Measurements from ENCODE around the gene ZDHHC14.
"Not testable (repeated sequence)": the region's sequence is repeated elsewhere in the genome, so short reads cannot be mapped to it uniquely, and the experiment has no call there.

Gene ZDHHC14

DNA sequence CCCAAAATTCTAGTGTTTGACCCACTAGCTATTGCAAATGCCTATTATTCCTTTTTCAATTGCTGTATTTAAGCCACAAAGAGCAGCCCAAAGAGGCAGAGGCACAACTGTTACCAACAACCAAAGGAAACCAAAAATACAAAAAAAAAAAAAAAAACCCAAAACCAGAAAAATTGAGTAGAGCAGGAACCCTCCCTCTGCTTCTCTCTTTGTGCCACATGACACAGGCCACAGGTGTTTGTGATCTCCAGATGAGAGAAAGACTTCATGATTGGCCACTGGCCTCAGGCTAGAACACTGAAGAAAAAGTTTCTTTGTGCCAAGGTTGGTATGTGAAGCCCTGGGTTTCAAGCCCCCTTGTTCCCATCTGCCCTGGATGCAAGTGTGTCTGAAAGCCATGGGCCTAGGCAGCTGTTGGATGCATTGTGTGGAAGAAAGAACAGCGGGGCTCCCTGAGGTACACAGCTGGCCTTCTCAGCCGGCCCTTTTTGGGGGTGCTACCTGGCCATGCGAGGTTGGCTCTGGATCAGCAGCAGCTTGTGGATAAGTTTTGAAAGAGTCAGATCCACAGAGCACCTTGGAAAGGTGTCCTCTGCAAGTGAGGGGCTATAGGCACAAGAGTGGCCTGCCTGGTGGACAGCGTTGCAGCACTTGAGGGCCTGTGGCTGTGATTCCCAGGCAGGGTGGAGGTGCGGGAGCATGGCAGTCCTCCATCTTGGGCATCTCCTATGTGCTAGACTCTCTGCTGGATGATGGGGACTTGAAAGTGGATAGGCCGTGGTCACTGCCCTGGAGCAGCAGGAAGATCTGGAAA is 204.5 kb downstream of the ZDHHC14 start:
- DNase-seq: no peak

DNA sequence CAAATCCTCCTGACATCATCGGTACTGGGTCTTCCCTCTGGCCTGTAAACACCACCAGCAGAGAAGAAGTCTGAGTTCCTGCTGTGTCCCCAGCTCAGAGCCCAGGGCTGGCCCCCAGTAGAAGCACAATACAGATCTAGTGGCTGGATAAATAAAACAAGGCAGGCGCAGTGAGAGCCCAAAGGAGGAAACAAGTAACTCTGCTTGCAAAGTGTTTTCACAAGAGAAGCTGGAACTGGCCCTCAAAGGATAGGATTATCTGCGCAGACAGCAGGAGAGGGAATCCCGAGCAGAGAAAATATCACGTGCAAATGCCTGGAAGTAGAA is 205.1 kb downstream of the ZDHHC14 start:
- DNase-seq: no peak

DNA sequence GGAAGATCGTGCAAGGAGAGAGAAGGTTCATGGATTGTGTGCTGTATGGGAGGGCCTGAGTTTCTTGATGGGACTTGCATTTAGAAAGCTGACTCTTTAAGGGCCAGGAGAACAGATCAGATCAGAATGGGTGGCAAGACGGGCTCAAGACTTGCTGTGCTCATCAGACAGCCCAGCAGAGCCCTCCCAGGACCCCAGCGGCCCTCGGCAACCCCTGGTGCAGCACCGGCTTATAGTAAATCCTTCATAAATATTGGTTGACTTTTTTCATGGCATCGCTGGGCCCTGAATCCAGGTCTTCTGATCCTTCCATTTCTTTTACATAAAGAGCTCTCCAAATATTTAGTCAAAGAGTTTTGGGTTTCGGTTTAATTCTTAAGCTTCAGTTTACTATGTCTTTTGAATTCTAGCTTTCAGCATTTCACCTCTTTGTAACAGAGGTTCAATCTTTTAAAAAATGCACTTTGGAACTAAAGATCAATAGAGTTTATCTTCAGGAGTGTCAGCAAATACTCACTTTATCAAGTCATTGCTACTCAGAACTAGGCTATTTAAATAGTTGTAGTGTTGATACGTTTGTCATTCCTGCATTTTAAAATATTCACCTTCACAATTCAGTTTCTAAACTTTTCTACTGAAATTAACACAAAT is 205.6 kb downstream of the ZDHHC14 start:
- no peak for DNase-seq

DNA sequence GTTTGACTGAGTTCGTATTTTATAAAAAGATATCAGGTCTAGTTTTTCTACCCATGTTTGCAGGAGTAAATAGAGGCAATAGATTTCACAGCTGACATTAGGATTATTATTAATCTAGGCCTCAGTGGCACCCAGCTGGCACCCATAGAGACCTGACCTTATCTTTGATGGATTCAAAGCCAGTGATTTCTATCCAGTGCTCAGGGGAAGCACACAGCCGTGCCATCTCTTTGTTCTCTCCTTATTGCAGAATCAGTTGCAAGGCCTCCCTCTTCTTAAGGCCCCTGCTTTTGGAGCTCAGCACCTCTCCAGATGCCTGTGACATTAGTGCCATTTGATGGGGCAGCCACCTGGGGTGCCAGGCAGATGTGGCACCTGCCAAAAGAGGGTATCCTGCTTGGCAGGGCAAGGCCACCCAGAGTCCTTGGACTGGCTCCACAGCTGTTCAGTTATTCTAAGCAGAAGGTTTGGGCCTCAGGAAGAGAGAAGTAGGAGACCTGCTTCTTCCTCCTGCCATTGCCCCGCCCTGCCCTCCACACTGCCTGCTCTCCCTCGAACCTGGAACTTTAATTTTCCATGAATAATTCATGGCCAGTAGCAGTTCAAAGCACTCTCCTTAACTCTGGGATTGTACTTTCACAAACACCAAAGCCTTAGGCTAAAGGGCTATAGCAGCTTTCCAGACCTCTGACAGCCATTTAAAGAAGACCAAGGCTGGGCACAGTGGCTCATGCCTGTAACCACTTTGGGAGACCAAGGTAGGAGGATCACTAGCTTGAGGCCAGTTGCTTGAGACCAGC is 206.3 kb downstream of the ZDHHC14 start:
- DNase-seq: no peak

DNA sequence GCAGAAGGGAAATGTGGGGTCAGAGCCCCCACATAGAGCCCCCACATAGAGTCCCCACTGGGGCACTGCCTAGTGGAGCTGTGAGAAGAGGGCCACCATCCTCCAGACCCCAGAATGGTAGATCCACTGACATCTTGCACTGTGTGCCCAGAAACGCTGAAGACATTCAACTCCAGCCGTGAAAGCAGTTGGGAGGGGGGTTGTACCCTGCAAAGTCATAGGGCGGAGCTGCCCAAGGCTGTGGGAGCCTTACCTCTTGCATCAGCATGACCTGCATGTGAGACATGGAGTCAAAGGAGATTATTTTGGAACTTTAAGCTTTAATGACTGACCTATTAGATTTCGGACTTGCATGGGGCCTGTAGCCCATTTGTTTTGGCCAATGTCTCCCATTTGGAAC is 209.7 kb downstream of the ZDHHC14 start:
- DNase-seq: not testable (repeated sequence)

DNA sequence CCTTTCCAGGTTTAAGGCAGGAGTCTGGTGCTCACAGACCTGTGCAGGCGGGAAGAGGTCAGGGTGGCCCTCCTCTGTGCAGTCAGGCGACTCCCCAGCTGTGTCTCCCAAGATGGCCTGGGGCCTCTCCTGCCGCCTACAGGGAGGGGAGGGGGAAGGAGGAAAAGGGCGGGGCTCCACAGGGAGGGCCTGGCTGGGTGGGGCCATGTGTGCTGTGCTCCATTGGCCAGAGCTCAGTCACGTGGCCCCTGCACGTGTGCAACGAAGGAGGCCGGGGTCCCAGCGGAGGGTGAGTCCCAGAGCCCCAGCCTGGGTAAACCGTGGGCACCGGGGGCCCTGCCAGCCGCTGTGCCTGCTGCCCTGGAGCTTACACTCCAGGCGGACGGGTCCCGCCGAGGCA is 211.6 kb downstream of the ZDHHC14 start:
- no peak for DNase-seq

DNA sequence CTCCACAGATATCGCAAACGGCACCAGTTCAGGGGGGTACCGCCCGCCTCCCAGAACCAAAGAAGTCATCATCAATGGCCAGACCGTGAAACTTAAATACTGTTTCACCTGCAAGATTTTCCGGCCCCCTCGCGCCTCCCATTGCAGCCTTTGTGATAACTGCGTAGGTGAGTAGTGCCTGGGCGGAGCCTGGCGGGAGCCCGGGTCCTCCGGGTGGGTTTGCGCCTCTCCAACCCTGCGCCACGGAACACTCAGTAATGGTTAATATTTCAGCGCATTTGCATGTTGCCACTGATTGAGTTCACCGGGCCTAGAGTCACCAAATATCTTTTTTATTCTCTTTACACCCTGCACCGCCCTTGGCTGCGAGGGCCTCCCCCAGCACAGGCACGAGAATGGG is 212.0 kb downstream of the ZDHHC14 start:
- DNase-seq: no peak

DNA sequence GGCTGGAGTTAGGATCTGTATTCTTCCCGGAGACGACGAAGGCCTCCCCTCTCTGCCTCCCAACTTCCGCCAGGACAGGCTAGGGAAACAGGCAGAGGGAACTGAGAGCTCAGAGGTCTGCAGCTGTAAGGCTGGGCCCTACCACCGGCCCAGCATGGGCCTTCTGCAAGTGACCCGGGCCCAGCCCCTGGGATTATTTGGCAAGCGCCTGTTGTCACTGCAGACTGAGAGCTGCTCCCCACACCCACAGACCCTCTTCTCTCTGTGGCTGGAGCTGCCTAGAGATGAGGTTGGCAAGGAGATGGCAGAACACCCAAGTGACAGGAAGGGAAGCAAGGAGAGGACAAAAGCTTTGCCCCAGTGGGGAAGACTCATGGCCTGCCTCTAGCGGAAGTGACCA is 212.6 kb downstream of the ZDHHC14 start:
- DNase-seq: no peak

DNA sequence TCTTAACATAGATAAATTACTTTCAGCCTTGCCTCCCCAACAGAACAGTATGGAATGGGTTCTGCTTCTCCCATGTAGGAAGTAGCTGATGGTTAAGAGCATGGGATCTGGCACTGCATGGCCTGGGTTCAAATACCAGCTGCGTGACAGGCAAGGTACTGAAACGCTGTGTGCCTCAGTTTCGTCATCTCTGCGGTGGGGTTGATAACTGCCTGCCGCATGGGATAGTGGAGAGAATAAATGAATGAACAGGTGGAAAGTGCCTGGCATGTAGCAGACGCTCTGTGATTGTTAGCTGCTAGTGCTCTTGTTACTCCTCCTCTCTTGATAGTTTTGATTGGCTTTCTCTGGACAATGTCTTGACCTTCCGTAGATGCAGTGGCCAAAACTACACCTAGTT is 213.3 kb downstream of the ZDHHC14 start:
- DNase-seq: no peak

DNA sequence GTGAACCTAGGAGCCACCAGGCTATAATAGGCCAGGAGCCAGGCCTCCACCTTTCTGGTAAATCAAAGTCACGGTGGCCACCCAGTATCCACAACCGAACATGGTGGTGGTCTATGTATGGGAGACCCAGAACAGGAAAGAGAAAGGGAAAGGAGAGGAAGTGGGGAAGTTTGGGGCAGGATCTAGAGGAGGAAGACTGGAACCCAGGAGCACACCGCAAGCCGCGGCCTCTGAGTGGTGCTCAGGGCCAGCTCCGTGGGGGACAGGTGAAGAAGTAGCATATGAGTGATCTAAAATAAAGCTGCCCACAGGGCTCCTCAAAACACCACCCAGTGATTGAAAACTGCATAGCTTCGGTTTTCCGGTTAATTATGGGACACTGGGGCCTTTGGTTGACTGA is 214.8 kb downstream of the ZDHHC14 start:
- no peak for DNase-seq

DNA sequence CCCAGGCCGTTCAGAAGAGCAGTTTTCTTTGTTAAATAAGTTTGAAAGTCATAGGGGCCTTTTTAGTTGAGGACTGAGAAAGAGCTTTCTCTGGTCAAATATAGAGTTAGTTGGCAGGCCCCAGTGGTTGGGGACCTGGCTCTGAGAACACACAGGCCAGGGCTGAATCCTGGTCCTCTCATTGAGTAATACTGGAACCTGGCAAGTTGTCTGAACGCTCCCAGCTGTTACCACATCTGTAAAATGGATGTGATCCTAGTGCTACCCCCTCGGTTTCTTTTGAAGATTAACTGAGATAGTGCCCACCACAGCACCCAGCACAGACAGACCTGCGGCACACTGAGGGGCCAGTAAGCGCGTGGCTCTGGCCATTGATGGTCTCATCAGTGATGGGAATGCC is 215.5 kb downstream of the ZDHHC14 start:
- DNase-seq: no peak

DNA sequence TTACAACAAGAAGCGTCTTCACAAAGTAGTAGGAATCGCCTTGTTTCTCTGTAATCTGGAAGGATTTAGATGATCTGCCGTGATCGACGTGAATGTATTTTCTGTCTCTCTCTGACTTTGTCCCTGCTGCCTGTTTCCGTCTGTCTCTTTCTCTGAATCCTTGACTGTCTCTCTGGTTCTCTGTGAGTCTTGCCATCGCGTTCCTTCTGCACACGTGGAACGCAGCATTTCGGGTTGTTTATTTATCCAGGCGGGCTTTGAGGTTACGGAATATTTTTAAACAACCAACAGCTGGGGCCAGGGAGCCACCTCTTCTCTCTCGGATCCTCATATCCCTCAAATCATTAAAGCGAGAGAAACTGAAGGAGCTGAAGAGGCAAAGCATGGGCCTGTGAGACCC is 215.9 kb downstream of the ZDHHC14 start:
- no peak for DNase-seq

DNA sequence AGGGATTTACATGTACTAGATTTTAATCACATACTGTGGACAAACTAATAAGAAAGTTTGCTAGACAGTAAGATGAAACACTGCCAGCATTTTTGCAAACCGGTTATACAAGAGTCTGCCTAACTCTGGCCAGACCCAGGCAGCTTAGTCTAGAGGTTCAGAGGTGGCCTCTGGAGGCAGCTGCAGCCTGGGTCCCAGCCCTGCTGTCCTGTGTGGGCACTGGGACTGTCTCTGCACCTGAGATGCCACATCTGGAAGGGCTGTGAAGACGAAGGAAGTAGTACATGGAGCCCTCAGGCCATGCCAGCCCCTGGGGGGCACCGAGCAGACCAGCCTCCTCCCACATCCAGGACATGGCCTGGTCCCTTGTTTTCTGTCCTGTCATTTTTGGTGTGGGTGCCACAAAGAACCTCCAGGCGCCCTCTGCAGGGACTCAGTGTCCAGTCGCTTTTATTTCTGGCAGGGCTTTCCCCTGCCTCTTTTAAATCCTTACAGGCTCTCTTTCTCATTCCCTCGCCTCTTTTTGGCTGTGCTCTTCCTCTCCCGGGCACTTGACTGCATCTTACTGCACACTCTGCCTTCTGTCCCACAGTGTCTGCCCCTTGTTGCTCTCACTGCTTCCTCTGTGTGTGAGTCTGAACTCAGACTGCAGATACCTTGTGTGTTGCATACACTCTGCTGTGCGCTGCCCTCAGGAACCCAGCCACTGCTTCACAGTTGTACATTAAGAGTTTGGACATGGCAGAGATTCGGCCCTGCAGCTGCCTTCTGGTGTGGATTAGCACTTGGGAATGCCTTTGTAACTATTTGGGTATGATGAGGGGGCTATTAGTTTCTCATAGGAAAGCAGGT is 216.7 kb downstream of the ZDHHC14 start:
- DNase-seq: peak; percentile 12

DNA sequence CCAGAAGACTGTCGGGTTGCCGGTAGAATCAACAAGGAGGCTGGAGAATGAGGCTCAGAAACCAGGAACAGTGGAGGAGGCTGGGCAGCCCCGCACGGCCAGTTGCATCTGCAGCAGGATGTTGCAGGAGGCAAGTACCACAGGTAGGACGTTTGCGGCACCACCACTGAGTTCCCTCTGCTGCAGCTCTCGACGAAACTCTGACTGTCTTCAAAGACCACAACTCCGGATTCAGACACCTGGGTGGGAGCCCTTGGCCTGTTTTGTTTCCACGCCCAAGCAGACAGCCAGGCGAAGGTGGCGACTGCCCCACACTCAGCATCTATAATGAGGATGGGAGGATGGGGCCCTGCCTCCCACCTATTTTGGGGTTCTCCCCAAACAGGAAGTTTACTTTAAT is 218.2 kb downstream of the ZDHHC14 start:
- DNase-seq: no peak

DNA sequence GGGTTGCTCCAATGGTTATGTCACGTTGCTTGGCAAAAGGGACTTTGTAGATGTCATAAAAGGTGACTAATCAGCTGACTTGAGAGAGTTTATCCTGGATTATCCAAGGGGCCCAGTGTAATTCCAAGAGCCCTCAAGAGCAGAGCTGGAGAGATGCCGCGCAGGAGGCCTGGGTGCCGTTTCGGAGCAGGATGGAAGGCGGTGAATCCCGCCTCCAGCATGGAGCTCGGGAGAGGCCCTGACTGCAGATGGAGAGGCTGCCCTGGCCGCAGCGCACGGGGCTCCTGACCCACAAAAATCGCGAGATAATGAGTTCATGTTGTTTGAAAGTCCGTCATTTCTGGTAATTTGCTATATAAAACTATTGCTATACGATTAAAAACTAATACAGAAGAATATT is 219.8 kb downstream of the ZDHHC14 start:
- DNase-seq: no peak

DNA sequence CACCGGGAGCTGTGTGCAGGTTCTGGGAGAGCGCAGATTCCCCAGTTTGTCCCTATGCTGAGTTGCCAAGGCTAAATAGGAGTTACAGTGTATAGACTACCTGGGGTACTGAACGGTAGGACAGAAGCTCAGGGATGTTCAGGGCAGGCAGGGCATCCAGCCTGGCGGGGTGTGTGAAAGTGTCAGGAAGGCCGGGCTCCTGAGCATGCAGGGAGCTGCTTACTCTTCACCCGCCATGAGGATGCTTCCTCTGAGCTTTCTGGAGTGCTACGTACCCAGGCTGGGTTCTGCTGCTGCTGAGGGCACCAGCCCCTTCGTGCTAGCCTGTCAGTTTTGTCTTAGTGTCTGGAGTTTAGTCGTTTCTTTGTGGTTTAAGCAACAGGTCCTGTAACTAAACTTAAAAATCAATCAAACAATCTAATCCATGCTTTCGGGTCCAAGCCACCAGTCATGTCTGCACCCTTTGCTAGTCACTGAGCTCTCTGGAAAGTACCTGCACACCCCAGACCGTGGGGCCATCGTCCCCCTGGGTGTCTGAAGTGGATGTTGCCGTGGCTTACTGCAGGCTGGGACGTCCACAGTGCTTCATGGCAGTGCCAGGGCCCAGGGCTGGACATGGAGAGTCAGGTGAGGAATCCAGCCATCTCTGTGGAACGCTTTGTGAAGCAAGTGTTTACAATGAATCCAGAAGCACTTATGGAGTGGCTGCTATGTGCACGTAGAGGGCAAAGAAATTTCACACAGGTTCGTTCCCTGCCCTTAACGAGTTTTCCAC is 221.7 kb downstream of the ZDHHC14 start:
- DNase-seq: no peak

DNA sequence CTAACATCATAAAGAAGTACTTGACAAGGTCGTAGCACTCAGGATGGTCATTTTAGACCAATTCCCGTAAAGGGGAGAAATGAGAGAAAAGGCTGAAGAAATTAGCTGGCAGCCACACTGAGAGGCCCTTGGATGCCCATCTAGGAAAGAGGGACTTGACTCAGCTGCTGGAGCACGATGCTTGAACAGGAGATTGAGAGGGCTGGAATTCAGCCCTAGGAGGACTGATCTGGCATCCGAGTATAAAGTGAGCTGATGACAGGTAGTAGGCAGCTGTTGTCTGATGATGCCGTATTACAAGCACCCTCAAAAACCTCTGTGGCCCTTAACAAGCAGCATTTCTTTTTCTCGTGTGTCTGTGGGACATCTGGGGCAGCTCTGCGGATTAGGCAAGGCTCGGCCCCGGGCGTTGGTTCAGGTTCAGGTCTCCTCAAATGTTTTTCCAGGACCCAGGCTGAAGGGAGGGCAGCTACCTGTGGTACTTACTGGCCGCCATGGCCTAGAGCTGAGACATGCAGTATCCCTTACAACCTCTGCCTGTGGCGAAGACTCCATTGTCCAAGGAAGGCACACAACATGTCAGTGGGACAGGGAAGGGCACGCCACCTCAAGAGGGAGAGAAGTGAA is 222.4 kb downstream of the ZDHHC14 start:
- DNase-seq: no peak

DNA sequence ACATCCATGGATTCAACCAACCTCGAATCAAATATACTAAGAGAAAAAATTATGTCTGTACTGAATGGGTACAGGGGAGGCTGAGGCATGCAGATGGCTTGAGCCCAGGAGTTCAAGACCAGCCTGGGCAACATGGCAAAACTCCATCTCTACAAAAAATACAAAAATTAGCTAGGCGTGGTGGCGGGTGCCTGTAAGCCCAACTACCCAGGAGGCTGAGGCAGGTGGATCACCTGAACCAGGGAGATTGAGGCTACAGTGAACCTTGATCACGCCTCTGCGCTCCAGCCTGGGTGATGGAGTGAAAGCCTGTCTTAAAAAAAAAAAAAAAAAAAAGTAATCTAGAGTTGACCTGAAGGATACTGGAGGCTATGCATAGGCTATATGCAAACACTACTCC is 223.0 kb downstream of the ZDHHC14 start:
- DNase-seq: no peak

DNA sequence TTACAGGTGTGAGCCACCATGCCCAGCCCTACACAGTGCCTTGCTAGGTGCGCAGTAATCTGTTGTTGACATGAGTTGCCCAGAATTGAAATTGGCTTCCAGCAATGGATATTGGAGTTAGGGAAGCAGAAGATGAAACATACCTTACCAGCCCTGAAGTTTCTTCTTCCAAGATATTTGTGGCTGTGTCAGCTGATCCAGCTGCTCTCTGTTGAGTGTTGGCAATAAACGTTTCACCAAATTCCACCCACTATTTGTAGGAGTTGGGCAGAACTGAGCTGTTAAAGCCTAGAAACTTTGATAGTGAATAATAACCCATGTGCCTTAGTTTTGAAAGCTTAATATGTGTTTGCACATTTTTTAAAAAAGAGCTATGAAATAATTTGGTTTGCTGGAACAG is 223.8 kb downstream of the ZDHHC14 start:
- no peak for DNase-seq

DNA sequence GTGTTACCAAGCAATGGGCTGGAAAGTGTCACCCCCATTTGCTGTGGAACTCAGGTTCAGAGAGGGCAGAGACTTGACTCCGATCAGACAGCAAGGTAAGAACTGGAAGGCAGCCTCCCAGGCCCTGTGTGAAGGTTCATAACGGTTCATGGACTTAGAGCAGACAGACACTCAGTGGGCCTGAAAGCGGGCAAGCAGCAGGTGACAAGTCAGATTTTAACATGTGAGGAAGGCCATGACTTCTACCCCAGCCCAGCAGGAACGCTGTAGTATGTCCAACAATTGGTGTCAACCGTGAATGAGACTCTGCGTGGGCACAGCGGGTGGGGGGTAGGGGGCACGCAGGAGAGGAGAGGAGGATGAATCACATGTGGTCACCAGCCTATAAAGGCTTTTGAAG is 224.5 kb downstream of the ZDHHC14 start:
- DNase-seq: no peak

DNA sequence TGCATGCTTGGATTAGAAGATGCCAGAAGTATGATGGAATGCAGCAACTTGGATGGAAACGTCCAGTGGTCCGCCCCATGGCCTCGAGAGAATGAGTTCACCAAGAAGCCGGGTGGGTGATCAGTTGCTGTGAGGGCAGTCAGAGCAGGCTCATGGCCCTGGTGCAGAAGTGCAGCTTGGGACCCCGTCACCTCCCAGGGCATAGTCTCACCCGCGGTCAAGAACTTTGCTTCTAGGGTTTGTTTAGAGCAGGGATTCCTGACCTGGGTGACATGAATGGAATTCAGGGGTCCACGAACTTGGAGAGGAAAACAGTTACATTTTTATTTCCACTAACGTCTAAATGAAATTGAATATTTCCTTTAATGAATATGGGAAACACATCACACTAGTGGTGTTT is 225.5 kb downstream of the ZDHHC14 start:
- DNase-seq: no peak
